T47D (cell line): ENCODE data around the gene DMAC2.
"Not testable (repeated sequence)": the region's sequence is repeated elsewhere in the genome, so short reads cannot be mapped to it uniquely, and the experiment has no call there.

ENCODE experiments used
- DNase-seq, 2 experiments: peaks; one replicate each; pipeline versions ENCODE4 v3.0.0 to v3.0.0-alpha.2; 2011 to 2012; ENCODE audit warnings: low read depth in 1 of 2, low spot score in 1 of 2
- JUND ChIP-seq: IDR thresholded peaks from 2 replicates; pipeline ENCODE4 v1.6.1; 2012; ENCODE audit warnings: low read depth
- in situ Hi-C: cut with HindIII; loops from 2 replicates; pipeline ENCODE4 v1.10.0; 2016; ENCODE audit warnings: low sequenced_read_pairs, low pct_unique_long_range_greater_than_20kb

The DMAC2 gene

DNA sequence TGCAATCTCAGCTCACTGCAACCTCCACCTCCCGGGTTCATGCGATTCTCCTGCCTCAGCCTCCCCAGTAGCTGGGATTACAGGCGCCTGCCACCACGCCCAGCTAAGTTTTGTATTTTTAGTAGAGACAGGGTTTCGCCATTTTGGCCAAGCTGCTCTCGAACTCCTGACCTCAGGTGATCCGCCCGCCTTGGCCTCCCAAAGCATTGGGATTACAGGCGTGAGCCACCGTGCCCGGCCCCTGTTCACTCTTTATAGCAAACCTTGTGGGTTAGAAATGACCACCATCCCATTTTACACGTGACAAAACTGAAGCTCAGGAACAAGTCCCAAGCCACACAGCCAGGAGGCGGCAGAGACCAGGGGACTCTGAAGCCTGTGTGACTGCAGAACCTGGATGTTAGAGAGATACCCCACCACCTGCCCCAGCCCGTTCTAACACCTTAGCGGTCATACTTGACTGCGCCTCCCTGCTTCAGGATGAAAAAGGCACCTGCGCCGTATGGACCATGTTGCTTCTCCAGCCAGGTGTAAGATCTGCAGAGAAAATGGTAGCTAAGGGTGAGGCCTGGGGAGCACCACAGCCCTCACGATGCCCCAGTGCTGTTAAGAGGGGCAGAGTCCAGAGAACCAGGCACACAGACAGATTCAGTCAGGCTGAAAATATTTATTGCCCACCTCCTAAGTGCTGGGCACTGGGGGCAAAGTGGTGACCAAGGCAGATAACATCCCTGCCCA lies 3.6 kb downstream of the DMAC2 start:
- no peak for DNase-seq
- TF ChIP-seq JUND = no peak
- in situ Hi-C loops = no loop called here

DNA sequence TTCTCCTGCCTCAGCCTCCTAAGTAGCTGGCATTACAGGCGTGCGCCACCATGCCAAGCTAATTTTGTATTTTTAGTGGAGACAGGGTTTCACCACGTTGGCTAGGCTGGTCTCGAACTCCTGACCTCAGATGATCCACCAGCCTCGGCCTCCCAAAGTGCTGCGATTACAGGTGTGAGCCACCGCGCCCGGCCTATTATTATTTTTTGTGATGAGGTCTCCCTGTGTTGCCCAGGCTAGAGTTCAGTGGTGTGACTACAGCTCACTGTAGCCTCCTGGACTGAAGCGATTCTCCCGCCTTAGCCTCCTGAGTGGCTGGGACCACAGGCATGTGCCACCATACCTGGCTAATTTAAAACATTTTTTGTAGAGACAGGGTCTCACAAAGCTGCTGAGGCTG lies 4.3 kb downstream of the DMAC2 start:
- DNase-seq, in situ Hi-C loops: not testable (repeated sequence)

DNA sequence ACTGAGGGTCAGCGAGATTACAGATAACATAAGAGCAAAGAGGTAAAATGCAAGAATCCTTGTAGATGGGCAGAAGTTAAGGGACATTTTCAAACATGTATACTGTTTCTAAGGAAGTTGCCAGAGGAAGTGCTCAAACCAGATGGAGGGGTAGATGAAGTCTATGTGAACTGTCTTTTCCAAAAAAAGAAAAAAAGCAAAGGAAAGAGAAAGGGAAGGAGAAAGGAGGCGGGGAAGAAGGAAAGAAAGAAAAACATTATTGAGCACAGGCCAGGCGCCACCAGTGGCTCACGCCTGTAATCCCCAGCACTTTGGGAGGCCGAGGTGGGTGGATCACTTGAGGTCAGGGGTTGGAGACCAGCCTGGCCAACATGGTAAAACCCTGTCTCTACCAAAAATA lies 5.3 kb downstream of the DMAC2 start:
- no peak for TF ChIP-seq JUND
- in situ Hi-C loops = no loop called here
- no peak for DNase-seq

DNA sequence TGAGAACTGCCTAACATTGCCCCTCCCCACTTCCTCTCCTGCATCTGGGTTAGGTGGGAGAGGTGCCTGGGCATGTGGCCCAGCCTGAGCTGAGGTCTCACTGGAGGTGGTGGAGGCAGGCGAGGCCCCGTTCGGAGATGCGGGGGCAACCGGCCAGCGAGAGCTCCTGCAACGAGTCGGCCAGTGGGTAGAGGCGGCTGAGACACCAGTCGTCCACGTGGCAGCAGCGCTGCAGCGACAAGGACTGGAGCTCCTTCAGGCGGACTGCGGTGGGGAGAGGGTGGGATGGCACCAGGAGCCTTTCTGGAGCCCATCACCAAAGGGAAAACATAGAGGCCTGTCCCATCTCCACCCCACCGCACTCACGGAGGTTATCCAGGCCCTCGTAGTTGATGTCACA lies 6.5 kb downstream of the DMAC2 start:
- no peak for DNase-seq
- in situ Hi-C loops = no loop called here
- no peak for TF ChIP-seq JUND

DNA sequence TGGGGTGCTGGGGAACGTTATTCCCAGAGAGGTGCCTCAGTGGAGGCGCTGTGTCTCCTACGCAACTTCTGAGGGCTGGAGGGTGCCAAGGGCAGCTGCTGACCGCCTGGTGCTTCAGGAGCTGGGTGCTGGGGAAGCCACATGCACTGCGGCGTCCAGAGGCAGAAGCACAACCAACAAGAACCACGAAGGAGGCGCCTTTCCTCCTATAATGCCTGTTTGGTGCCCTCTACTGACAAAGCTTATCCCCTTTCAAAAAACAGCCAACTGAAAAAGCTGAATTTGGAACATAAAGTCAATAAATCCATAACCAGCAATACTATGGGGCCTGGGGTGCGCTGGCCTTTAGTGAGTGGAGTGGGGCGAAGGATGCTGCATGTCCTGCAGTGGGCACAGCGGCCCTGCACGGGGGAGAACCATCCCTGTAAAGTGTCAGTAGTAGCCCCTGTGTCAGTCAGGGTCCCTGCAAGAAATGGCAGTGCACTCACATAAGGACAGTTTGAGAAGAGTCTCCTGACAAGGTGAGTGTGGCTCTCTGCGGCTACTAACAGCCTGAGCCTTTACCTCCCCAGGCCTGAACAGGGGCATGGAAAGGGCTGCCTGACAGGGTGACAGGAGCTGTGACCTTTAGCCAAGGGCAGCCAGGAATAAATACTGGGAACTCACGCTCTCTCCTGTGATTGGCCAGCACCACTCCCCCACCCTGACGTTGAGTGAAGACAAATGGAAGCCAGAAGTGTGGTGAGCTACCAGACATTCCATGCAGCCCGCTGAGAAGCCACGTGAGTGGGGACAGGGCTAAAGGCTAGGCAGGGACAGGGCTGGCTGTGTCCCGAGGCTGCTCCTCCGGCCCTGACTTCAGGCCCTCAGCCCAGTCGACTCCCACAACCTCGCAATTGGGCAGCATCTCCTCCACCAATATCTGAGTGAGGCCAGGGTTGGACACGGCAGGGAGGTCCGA lies 8.0 kb downstream of the DMAC2 start:
- peak in 1 of 2 experiments; percentile 36 for DNase-seq
- no peak for TF ChIP-seq JUND
- in situ Hi-C loops = no loop called here

DNA sequence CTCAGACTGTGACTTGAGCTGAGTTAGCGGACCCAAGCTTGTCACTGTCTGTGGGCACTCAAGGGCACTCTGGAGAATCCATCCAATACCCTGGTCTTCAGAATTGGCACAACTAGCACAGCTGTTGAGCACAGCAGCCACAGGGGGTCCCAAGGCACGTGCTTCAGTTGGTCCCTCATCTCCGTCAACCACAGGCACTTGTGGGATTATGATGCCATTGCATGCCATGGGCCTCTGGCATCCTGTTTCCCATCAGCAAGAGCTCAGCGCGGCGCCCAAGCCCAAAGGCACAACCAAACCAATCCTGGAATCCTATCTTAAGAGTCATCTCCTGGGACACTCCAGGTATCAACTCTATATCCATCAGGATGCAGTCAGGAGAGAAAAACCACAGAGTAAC lies 8.8 kb downstream of the DMAC2 start:
- no peak for DNase-seq
- TF ChIP-seq JUND = no peak
- in situ Hi-C loops = no loop called here

DNA sequence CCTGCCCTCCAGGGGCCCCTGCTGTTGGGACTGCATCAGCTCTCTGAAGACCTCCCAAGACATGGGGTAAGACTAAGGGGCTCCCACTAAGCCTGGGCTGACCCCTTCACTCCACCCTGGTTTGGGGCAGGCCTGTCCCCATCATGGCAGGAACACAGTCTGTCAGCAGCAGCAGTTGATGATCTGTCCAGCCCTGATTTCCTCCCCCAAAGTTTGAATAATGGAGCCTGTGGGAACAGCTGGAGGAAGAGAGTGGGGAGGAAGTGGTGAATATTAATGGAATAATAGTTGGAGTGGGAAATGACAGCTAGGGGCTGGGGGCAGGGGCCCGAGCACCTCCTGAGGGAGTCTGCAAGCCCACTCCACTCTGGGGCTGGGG lies 11.2 kb downstream of the DMAC2 start:
- TF ChIP-seq JUND = no peak
- in situ Hi-C loops = no loop called here
- DNase-seq = no peak

DNA sequence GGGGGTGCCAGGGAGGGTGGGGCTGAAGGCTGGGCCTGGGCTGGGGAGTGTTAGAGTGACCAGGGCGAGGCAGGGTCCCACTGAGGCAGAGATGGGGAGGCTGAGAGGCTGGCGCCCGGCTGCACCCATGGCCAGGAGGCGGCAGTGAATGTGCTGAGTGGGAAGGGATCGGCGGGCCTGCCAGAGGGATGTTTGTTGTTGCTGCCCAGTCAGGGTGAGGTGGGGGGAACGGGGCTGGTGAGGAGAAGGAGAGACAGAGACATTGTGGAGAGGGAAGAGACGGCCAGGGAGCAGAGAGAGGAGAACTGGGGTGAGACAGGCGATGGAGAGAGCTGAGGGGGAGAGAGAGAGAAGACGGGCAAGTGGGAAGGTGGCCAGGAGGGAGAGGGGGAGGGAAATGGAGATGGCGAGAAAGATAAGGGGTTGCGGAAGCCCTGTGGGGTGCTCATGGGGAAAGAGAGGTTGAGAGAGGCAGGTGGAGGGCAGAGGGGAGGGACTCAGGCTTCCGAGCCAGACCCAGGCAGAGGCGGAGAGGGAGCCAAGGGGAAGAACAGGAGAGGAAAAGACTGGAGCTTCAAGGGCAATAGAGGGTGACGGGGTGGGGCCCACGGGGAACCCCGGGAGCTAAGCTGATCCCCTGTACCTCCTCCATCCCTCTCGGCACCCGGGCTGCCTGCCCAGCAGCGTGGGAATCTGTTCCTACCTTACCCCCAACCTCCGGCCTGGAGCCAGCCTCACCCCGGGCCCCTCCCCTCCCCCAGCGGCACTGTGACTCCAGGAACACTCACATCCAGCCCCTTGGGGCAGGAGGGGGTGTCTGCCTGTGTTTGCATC lies 11.8 kb downstream of the DMAC2 start:
- no peak for TF ChIP-seq JUND

DNA sequence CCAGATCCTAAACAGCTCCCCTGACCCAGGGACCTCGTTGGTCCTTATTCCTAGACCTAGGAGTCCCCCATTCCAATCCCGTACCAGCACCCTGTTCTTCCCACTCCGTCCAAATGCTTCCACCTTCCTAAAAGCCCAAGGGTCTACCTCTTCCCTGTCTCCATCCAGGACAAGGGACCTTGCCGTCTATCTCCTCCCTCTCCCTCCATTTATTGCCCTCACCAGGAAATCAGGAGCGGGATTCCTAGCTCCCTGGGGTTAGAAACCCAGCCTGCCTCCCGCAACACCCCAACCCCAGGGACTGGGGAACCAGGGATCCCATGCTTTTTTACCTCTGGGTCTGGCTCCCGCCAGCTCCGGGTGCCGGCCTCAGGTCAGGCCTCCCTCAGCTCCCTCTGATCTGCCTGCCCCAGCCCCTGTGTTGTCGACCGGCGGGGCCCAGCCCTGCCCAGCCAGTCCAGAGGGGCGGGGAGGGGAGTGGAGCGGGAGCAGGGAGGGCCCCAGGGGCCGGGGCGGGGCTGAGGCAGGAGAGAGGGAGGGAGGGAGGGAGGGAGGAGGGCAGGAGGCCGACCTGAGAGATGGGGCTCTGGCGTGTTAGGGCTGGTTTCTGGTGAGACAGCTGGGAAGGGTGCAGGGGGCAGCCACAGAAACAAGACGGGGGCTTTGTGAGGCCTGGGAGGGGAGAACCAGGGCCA lies 12.6 kb downstream of the DMAC2 start, which contains the start of gene B3GNT8:
B3GNT8 (minus strand) TSS at position 423 of the 695 bp plus-strand sequence. CDS start 596 bp downstream, outside the sequence.
- TF ChIP-seq JUND = no peak
- in situ Hi-C loops = no loop called here
- peak in 1 of 2 experiments; percentile 14 for DNase-seq

More for the DNA sequence above, 11.8 kb downstream of the DMAC2 start:
- DNase-seq = no peak
- in situ Hi-C loops = no loop called here

DNA sequence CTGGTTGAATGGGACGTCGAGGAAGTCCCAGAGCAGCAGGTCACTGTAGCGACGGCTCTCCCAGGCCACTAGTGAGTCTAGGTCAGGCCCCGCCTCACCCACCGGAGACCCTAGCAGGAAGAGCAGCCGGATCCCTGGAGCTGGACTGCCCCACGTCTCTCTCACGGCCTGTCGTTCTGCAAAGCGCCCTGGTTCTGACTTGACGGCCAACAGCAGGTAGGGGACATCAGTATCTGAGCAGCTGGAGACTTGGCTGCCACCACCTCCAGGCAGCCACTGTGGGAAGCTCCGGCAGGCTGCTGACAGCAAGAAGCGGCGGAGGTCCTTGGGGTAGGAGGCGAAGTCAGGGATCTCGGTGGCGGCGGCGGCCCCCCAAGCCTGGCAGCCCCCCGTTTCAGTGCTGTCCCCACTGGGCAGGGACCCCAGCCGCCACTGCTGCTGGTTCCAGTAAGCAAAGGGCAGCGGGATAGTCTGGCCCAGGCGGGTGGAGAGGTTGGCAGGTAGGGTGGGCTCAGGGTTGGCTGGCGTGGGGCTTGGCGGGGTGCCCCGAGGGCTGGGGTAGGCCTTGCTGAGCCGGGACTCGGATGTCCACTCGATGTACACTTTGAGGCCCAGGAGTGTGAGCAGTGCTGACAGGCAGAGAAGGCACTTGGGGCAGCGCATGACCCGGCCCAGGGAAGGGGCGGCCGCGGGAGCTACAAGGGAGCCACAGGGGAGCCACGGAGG lies 13.4 kb downstream of the DMAC2 start:
- in situ Hi-C loops = no loop called here
- TF ChIP-seq JUND = no peak
- DNase-seq = no peak
